HG02840 (cell line): ENCODE measurements around the gene SMAD5.

Experiments used
- ATAC-seq: cut with Tn5 transposase; IDR thresholded peaks from one replicate; pipeline ENCODE4 v1.9.1; 2021; ENCODE audit warnings: mild to moderate bottlenecking, moderate library complexity, moderate number of reproducible peaks; ENCODE audit not compliant: unreplicated experiment, low FRiP score

The SMAD5 gene

GRCh38 chr5:136212252-136212721, 79.6 kb downstream of the SMAD5 start:
- ATAC-seq: peak; percentile 63

DNA sequence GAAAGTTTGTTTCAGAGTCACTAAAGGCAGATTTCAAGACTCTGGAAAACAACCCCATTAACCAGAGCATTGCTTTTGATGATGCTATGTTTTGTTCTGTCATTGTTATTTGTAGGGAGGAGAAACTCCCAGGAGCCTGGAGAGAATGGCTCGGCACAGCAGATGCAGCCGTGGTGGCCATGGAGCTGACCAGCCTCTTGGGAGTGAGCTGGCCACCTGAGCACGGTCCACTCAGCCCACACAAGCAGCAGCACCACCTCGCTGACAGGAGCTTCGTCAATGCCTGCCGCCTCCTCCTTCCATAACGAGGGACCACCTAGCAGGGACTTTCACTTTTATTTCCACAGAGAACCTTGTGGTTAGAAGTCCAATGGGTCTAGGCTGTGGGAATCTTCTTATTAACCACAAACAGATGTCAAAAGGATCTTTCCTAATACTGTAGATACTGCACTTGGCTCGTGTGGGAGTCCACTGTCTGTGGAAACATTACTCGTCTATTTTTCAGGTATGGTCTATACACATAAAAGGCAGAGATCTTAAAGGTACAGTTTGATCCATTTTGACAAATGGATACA, 81.4 kb downstream of the SMAD5 start:
- no peak for ATAC-seq

- no peak for ATAC-seq
These were observed 83.2 kb downstream of the SMAD5 start for GRCh38 chr5:136215812-136216211.

DNA sequence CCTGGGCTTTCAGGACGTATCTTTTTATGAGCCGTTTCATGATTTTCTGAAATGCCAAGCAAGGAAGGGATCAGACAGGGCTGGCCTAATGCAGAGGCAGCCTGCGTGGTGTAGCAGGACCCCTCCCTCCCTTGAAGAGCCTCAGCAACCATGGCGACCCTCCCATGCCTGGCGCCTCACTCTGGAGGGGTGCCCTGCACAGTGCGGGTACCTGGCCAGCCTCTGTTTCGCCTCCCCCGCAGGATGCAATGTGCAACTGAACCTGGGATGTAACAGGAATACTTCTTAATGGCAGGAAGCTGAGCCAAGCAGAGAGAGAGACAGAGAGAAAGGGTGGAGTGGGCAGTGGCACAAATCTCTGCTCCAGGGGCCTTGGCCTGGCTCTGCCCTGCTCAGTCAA, 83.6 kb downstream of the SMAD5 start:
- no peak for ATAC-seq

- no peak for ATAC-seq
These were observed 88.7 kb downstream of the SMAD5 start for GRCh38 chr5:136221340-136221739.

DNA sequence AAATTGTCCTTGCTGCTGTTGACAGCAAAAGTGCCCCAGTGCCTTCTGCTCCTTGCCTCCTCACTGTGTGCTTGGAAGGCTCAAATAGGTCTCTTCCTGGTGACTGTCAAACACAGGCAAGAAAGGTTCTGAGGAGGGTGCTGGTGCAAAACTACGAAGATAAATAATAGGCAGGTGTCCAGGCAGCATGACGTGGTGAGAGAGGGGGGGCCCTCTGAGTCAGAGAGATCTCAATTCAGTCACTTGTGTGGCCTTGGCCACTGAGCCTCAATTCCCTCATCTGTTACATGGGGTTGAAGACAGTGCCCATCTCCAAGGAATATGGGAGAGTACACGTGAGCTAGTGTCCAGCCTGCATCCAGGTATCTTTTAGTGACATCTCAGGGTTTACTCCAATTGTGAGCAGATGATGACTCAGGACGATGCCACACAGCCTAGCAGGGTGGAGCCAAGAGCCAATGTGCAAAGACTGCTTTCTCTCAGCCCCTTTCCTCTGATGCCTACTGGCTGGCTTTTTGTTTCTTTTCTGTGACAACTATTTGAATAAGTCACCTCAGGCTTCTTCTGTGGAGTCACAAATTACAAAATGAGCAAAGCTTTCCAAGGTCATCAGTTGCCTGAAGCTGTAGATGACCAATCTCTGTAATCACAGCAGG, 90.1 kb downstream of the SMAD5 start:
- ATAC-seq: no peak

DNA sequence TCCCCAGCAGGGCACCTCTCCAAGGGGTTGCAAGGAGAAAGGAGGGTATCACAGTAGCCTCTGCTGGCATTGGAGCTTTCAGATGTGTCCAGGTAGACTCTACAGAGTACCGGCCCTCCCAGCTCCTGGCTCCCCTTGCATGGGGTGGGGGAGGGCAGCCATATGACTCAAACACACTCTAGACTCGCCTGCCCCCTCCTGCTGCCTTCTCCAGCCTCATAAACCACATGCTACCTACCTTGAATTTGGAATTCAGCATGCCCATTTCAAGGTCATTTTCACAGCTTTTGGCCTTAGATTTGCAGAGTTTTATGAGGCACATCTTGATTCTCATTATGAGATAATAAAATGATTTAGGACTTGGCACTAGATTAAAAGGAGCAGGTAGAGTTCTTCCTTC, 93.2 kb downstream of the SMAD5 start:
- ATAC-seq: no peak

- ATAC-seq: no peak
These were observed 93.8 kb downstream of the SMAD5 start for GRCh38 chr5:136226401-136226800.

GRCh38 chr5:136228136-136228757, 95.6 kb downstream of the SMAD5 start:
- ATAC-seq: no peak

DNA sequence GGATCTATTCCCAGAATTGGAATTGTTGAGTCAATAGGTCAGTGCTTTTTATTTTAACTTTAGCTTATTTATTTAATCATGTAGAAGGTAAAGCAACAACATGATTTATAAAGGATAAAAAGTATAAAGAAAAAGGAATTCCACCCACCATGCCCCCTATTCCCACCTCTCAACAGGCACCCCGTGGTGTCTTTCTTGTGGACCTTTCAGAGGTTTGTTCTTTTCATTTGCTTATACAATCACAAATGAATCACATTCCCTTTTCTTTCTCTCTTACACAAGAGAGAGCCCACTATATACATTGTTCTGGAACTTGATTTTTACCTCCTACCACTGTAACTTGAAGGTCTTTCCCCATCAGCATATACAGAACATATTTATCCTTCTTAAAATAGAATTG, 97.5 kb downstream of the SMAD5 start:
- ATAC-seq: no peak

DNA sequence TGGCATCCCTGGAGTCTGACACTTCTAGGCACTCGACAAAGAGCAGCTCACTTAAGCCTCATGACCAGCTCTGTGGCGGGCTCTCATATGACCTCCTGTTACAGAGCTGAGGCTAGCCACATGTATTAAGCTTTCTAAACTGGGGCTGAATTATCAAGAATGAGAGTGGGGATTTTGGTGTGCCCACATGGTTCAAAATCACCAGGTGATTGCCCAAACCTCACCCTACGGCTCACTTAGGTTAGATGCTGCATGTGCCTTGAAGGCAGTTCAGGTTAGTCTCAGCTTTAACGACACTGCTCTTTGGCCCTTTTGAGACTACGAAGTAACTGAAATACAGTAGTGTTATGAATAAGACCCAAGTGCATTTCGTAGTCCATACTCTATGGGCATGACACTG, 99.7 kb downstream of the SMAD5 start:
- ATAC-seq: no peak
